ENCODE measurements around the gene G6PC2.

G6PC2 gene

DNA sequence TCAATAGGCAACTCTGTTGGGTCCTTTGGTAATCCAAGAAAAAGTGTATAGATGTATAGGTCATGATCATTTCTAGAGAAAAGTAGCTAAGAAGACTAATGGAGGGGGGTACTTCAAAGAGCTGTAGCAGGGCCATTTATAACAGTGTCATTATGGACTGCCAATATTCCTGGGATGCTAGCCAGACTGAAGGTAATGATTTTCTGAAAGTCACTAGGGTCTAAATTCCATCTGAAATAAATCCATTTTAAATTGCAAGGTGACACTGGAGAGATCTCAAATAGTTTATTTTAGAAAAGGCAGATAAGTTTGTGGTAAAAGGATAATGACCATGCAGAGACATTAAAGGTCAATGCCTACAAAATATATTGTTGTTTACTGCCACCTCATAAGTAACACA is 6.4 kb upstream of the G6PC2 start:
- H3K4me3 ChIP-seq (ENCODE audit: low read depth, low read length), result no peak overlapping the region
- TF ChIP-seq, protein P1, sequence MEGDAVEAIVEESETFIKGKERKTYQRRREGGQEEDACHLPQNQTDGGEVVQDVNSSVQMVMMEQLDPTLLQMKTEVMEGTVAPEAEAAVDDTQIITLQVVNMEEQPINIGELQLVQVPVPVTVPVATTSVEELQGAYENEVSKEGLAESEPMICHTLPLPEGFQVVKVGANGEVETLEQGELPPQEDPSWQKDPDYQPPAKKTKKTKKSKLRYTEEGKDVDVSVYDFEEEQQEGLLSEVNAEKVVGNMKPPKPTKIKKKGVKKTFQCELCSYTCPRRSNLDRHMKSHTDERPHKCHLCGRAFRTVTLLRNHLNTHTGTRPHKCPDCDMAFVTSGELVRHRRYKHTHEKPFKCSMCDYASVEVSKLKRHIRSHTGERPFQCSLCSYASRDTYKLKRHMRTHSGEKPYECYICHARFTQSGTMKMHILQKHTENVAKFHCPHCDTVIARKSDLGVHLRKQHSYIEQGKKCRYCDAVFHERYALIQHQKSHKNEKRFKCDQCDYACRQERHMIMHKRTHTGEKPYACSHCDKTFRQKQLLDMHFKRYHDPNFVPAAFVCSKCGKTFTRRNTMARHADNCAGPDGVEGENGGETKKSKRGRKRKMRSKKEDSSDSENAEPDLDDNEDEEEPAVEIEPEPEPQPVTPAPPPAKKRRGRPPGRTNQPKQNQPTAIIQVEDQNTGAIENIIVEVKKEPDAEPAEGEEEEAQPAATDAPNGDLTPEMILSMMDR (IDR thresholded peaks at IDR 0.05; ENCODE audit: borderline replicate concordance, insufficient read depth, low read depth, low read length), result no peak

GRCh38 chr2:168895771-168896170 is 5.3 kb upstream of the G6PC2 start:
- no peak overlapping the region for H3K4me3 ChIP-seq (ENCODE audit: low read depth, low read length)
- TF ChIP-seq, protein P1 (IDR thresholded peaks at IDR 0.05; ENCODE audit: borderline replicate concordance, insufficient read depth, low read depth, low read length), result no peak

DNA sequence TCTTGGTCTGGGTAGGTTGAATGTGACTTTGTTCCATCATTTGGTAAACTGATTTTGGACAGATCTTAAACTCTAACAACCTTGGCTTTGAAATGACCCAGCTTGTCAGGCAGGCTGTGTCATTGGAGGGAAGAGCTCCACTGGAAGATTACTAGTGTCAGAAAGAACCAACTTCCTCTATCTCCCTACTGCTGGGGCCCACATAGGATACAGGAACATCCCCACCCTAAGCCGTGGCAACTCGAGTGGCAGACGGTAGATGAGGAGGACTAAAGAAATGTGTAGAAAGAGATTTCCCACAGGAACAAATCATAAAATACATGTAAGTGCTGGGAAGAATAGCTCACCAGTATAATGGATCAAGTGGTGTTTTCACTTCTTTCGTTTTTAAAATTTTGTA is 4.3 kb upstream of the G6PC2 start:
- H3K4me3 ChIP-seq (ENCODE audit: low read depth, low read length), result no peak overlapping the region
- TF ChIP-seq, protein P1 (IDR thresholded peaks at IDR 0.05; ENCODE audit: borderline replicate concordance, insufficient read depth, low read depth, low read length), result no peak

DNA sequence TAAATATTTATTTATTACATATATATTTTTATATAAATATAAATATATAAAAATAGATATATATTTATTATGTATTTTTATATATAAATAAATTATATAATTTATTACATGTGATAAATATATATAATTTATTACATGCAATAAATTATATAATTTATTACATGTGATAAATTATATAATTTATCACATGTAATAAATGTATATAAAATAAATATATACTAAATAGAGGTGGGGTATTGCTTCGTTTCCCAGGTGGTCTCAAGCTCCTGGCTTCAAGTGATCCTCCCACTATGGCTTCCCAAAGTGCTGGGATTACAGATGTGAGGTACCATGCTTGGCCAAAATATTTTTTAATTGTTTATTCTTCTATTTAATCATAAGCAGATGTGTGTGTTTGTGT is 3.6 kb upstream of the G6PC2 start:
- H3K4me3 ChIP-seq (ENCODE audit: low read depth, low read length), result no peak overlapping the region
- TF ChIP-seq, protein P1 (IDR thresholded peaks at IDR 0.05; ENCODE audit: borderline replicate concordance, insufficient read depth, low read depth, low read length), result no peak

DNA sequence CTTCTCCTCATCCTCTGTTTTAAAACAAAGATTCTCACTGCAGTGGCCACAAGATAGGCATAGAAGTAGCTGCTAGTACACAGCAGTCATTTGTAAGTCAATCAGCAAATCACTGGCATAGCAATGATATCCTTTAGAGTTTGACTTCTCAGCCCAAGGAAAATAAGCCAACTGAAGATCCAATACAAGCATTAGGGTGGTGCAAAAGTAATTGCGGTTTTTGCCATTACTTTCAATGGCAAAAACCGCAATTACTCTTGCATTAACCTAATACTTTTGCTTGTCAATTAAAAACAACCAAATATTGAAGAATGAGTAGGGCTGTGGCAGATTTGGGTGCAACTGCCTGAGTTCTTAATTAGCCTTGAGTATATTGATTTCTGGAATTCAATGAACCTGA is 2.8 kb downstream of the G6PC2 start:
- H3K4me3 ChIP-seq (ENCODE audit: low read depth, low read length), result no peak overlapping the region
- TF ChIP-seq, protein P1 (IDR thresholded peaks at IDR 0.05; ENCODE audit: borderline replicate concordance, insufficient read depth, low read depth, low read length), result no peak

DNA sequence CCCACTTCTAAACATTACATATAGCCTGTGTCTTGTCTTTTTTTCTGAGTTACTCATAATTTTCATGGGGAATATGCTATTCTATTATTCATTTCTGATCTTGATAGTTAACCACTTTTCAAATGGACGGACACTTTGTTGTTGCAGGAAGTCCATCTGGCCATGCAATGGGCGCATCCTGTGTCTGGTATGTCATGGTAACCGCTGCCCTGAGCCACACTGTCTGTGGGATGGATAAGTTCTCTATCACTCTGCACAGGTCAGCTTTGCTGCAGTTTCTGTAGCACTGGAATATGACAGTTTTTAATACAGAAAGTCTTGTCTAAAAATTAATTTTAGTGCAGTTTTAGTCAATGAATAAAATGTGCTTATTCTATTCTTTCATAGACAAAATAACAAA is 3.3 kb downstream of the G6PC2 start:
- TF ChIP-seq, protein P1 (IDR thresholded peaks at IDR 0.05; ENCODE audit: borderline replicate concordance, insufficient read depth, low read depth, low read length), result no peak
- no peak overlapping the region for H3K4me3 ChIP-seq (ENCODE audit: low read depth, low read length)

GRCh38 chr2:168907940-168908662 is 7.0 kb downstream of the G6PC2 start:
- TF ChIP-seq, protein P1 (IDR thresholded peaks at IDR 0.05; ENCODE audit: borderline replicate concordance, insufficient read depth, low read depth, low read length), result no peak
- no peak overlapping the region for H3K4me3 ChIP-seq (ENCODE audit: low read depth, low read length)

All from GM12875 (cell line).